Endometrium (tissue), 2 donors: ENCODE results near the gene DPP6.
"Not testable (repeated sequence)": the region's sequence is repeated elsewhere in the genome, so short reads cannot be mapped to it uniquely, and the experiment has no call there.

Experiments used
- FAIRE-seq: peaks from 2 replicates; lab custom pipeline; 2012; peaks lifted over from hg19 to GRCh38; lab: Jason Lieb, UNC
- donor health status: control.
- donor health status: control.

The DPP6 gene

DNA sequence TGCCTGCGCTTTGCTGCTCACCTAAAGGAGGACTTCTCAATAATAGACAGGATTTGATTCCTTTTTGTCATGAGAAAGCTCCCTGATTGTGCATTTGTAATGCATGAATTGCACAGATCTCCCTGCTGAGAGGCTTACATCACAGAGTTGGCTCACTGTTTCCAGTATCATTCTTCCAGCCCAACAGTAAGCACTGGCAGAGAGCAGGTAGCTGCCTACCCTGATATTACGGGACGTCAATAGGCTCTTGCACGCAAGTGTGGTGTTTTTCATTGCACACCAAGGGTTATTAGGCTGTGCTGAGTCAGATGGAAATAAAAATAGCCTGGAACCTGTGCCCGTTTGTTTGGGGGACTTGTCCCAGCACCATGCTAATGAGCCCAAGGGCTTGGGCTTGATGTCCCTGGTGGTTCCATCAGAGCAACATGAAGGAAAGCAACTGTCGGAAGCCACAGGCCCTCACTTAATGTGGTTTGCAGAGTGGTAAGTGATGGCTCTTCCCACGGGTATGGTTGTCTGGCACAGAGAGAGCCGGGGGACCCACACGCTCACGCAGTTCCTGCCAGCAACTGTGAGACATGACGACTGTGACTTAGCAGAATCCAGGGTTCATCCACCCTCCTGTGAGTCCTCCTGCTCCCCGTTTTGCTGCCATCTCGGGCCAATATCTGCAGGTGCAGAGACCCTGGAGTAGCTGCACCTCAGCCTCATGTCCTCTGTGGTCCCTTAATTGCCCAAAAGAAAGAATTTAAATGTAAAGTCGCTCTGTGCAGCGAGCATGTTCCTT is 20.4 kb downstream of the DPP6 start:
- FAIRE-seq: not testable (repeated sequence)

GRCh38 chr7:154078523-154078922 is 26.3 kb downstream of the DPP6 start:
- not testable (repeated sequence) for FAIRE-seq

DNA sequence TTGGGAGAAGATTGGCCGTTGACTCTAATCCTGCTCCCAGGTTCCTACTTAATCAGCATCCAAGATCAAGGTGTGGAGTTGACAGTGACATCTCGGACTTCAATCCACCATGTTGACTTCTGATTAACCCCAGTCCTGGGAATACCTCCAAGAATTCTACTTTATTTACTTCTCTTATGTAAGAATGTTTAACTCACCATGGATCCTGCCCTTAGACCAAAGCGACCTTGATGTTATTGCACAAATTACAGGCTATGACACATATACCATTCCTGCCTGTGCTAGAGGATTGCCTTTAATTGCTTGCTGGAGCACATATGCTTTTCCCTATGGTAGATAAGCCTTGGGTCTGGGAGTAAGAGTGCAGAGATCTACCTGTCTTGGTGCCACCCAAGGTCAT is 28.1 kb downstream of the DPP6 start:
- not testable (repeated sequence) for FAIRE-seq

- FAIRE-seq: not testable (repeated sequence)
Observed at GRCh38 chr7:154087037-154087725, 35.0 kb downstream of the DPP6 start.

GRCh38 chr7:154092093-154092492 is 39.9 kb downstream of the DPP6 start:
- not testable (repeated sequence) for FAIRE-seq

DNA sequence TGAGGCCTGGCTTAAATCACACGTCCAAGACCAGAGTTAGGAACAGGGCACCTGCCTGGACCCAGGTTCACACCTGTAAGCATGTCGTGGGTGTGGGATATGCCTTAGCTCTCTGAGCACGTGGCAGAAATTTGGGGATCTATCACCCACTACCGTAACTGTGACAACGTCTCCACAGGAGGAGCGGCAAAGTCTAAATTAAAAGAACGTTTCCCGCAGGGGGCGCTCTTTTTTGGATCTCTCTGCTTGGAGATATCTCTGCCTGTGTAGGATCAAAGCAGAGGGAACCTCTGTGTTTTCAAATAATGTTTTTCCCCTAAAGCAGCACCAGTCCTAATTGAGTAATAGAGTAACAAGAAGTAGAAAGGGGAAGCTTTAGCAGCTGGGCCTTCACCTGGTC is 43.0 kb downstream of the DPP6 start:
- FAIRE-seq: not testable (repeated sequence)

- FAIRE-seq: not testable (repeated sequence)
Observed at GRCh38 chr7:154105063-154105462, 52.9 kb downstream of the DPP6 start.

DNA sequence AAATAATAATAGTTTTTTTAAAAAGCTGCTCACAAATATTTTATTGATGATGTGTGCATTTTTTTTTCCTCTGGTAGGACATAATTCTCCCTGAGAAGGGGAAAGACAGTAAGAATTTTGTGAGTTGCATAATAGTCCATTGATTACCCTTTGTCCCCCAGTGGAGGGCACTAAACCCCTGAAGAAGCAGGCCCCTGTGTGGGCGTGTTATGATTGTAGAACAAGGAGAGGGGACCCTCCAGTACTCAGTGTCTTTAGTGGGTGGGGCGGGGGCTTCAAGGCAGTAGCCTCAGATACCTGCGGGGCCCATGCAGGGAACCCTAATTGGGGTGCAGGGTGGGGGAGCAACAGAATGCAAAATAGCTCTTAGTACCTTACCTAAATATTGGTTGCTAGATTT is 57.4 kb downstream of the DPP6 start:
- FAIRE-seq: not testable (repeated sequence)

GRCh38 chr7:154113732-154114351 is 61.6 kb downstream of the DPP6 start:
- not testable (repeated sequence) for FAIRE-seq

GRCh38 chr7:154117411-154118390 is 65.5 kb downstream of the DPP6 start:
- not testable (repeated sequence) for FAIRE-seq

DNA sequence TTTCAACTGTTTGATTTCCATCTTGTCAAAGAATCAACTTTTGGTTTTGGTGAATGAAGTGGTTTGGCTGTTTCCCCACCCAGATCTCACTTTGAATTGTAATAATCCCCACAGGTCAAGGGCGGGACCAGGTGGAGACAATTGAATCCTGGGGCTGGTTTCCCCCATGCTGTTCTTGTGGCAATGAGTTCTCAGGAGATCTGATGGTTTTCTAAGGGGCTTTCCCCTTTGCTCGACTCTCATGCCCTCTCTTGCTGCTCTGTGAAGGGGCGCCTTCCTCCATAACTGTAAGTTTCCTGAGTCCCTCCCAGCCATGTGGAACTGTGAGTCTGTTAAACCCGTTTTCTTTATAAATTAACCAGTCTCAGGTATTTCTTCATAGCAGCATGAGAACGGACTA is 68.6 kb downstream of the DPP6 start:
- FAIRE-seq: not testable (repeated sequence)

DNA sequence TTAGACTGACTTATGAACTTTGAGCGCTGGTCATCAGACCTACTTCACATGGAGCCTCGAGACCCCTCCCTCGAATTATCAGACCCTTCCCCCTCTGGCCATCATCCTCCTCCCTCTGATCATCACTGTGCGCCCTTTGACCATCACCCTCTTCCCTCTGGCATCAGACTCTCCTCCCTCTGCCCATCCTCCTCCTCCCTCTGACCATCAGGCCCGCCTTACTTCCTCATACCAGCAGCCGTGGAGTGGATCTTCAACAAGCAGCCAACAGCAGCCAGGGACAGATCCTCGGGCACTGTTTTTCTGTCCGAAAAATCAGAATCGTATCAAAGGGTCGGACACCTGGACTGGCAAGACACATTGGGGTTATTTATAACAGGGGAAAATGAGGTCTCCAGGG is 70.5 kb downstream of the DPP6 start:
- not testable (repeated sequence) for FAIRE-seq

DNA sequence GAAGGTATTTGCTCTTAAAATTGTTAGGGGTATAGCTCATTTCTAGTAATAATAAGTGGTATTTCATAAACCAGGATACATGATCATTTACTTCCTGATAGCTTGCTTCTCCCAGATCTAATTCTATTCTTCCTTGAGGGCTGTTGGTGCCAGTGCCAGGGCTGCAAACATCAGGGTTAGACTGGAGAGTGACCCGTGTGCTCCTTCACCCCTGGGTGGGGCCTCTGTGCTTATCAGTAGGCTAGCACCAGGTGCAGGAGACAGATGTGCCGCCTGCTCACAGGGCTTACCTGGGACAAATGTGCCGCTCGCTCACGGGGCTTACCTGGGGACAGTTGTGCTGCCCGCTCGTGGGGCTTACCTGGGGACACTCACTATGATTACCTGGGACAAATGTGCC is 71.2 kb downstream of the DPP6 start:
- not testable (repeated sequence) for FAIRE-seq

GRCh38 chr7:154129142-154129541 is 76.9 kb downstream of the DPP6 start:
- not testable (repeated sequence) for FAIRE-seq

DNA sequence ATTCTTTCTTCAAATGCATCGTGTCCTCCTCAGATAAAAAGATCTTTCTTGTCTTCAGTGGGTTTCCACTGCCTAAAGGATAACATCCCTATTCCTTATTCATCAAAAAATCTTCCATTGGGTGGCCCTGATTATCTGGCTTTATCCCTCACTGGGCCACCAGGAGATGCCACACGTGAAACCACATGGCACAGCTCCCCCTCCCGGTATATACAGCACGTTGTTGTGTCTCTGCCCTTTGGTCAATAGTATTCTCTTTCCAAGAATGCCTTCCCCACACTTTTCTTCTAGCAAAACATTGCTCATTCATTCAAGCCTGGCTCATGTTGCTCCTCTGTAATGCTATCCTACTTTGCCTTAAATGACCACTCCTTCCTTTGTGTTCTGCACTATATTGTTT is 80.4 kb downstream of the DPP6 start:
- not testable (repeated sequence) for FAIRE-seq

- not testable (repeated sequence) for FAIRE-seq
Observed at GRCh38 chr7:154133703-154134277, 81.6 kb downstream of the DPP6 start.

DNA sequence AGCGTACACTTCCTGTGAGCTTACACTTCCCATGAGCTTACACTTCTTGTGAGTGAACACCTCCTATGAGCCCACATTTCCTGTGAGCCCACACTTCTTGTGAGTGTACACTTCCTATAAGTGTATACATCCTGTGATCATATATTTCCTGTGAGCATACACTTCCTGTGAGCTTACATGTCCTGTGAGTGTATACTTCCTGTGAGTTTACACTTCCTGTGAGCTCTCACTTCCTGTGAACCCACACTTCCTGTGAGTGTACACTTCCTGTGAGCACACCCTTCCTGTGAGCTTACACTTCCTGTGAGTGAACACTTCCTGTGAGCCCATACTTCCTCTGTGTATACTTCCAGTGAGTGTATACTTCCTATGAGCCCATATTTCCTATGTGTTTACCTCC is 82.5 kb downstream of the DPP6 start:
- FAIRE-seq: not testable (repeated sequence)

DNA sequence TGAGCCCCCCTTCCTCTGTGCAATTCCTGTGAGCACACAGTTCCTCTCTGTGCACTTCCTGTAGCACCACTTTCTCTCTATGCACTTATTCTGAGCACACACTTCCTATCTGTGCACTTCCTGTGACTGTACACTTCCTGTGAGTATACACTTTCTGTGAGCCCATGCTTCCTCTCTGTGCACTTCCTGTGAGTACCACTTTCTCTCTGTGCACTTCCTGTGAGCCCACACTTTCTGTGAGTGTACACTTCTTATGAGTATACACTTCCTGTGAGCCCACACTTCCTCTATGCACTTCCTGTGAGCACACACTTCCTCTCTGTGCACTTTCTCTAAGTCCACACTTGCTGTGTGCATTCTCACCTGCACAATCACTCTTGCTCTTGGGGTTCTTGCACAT is 83.4 kb downstream of the DPP6 start:
- FAIRE-seq: not testable (repeated sequence)

DNA sequence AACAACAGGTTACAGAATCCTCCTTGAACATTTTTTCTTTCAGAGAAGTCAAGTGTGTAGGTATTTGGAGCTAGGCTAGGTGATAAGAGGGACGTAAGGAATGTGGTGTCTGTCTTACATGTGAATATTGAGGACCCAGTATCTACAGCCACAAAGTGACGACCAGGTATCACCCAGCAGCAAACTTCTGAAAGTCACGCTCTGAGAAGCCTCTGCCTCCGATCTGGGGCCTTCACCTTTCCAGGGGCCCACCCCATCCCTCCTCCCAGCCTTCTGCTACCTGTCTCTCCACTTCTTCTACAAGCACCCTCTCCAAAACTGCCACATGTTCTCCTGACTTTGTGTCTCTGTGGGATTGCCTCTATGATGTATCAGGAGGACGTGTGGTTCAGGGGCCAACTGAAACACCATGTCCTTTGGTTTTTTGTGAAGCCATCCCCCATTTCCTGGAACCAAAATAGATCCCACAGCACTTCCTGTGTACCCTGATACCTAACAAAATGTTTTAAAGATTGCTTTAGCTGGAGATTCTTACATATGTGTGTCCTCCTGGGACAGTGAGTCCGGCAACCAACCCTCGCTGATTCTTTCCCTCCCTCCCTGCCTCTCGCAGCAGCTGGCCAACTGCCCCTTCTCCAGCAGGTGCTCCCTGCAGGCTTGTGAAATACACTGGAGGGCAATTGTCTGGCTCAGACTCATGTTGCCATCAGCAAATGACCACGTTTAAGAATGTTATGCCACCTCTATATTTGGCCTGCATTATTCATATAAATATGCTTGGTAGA is 93.9 kb downstream of the DPP6 start:
- FAIRE-seq: not testable (repeated sequence)

DNA sequence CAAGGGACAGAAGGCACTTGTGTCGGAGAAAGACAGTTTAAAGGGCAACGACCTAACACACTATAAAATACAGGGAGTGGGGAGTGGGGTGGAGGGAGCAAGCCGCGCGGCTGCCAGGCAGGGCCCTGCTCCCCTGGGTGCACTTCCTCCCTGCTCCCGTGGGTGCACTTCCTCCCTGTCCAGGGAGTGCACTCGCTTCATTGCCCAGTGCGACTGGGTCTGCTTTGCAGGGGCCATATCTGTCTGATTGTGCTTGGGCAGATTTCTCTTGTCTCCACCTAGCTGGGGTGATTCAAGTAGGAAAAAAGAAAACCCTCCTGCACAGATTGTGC is 94.5 kb downstream of the DPP6 start:
- not testable (repeated sequence) for FAIRE-seq
